ENCODE data around the gene ARHGAP21.

- TF ChIP-seq, protein P1, sequence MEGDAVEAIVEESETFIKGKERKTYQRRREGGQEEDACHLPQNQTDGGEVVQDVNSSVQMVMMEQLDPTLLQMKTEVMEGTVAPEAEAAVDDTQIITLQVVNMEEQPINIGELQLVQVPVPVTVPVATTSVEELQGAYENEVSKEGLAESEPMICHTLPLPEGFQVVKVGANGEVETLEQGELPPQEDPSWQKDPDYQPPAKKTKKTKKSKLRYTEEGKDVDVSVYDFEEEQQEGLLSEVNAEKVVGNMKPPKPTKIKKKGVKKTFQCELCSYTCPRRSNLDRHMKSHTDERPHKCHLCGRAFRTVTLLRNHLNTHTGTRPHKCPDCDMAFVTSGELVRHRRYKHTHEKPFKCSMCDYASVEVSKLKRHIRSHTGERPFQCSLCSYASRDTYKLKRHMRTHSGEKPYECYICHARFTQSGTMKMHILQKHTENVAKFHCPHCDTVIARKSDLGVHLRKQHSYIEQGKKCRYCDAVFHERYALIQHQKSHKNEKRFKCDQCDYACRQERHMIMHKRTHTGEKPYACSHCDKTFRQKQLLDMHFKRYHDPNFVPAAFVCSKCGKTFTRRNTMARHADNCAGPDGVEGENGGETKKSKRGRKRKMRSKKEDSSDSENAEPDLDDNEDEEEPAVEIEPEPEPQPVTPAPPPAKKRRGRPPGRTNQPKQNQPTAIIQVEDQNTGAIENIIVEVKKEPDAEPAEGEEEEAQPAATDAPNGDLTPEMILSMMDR (conservative IDR thresholded peaks at IDR 0.05 in 1 of 2, IDR thresholded peaks at IDR 0.05 in 1 of 2; ENCODE audit: extremely low read depth in 1 of 2, insufficient read depth in 1 of 2, low read depth in 1 of 2, low read length in 2 of 2) = no peak
- TF ChIP-seq EZH2 (IDR thresholded peaks at IDR 0.05; ENCODE audit: borderline replicate concordance, low read length) = no peak
Measured at GRCh38 chr10:24724381-24725228, 918 bp upstream of the ARHGAP21 start.

All from mammary epithelial cell (primary cell).